Gastrocnemius medialis (tissue), 4 donors: ENCODE results near the gene SCN4A. TPM values are rescaled to one million over a fixed set of nuclear protein-coding genes. Genes with fewer than 3 reads are reported as not detected.
"Not testable (repeated sequence)": the region's sequence is repeated elsewhere in the genome, so short reads cannot be mapped to it uniquely, and the experiment has no call there.

ENCODE experiments used
- ATAC-seq, 2 donors: fragments of 150-250 bp; one replicate each; pipeline ENCODE4 v1.9.1; 2016
- DNase-seq, 2 donors: peaks; one replicate each; pipeline ENCODE4 v3.0.0-alpha.2; 2019
- H3K27ac ChIP-seq, 4 donors: fragments of 200-600 bp; sonication (generic); 1 replicate in 1 of 4; 2 replicates in 3 of 4; pipeline ENCODE4 v1.5.1; 2016 to 2018; ENCODE audit warnings: mild to moderate bottlenecking in 2 of 4, moderate library complexity in 1 of 4
- H3K27me3 ChIP-seq, 3 donors: fragments of 200-600 bp; sonication (generic) in 2 of 3; 1 replicate in 1 of 3; 2 replicates in 2 of 3; pipeline versions ENCODE4 v1.5.1 to v1.6.0; 2016 to 2019; ENCODE audit warnings: mild to moderate bottlenecking in 1 of 3, moderate library complexity in 1 of 3
- H3K36me3 ChIP-seq, 2 donors: fragments of 200-600 bp; sonication (generic) in 1 of 2; one replicate each; pipeline ENCODE4 v1.5.1; 2017 to 2018
- H3K4me1 ChIP-seq, 2 donors: fragments of 200-600 bp; sonication (generic) in 1 of 2; one replicate each; pipeline ENCODE4 v1.5.1; 2016 to 2017; ENCODE audit warnings: mild to moderate bottlenecking in 2 of 2
- H3K4me3 ChIP-seq, 4 donors: fragments of 200-600 bp; sonication (generic) in 3 of 4; 1 replicate in 1 of 4; 2 replicates in 3 of 4; pipeline ENCODE4 v1.5.1; 2016 to 2019; ENCODE audit warnings: mild to moderate bottlenecking in 2 of 4
- H3K9me3 ChIP-seq, 3 donors: fragments of 200-600 bp; sonication (generic) in 2 of 3; 1 replicate in 1 of 3; 2 replicates in 2 of 3; pipeline ENCODE4 v1.5.1; 2016 to 2019
- POLR2A ChIP-seq, 2 donors: fragments of 450-650 bp; IDR thresholded peaks; one replicate each; pipeline ENCODE4 v1.6.1; 2017; ENCODE audit warnings: antibody characterized with exemption in 2 of 2, mild to moderate bottlenecking in 2 of 2, moderate library complexity in 2 of 2
- in situ Hi-C, 4 donors: fragments of 200-750 bp; cut with MboI; loops; one replicate each; pipeline versions ENCODE4 v1.15.0 to v1.8.0; 2017; ENCODE audit warnings: low sequenced_read_pairs in 4 of 4
- intact Hi-C: fragments of 100-400 bp; cut with DNase I; formaldehyde crosslinking; loops from one replicate; pipeline ENCODE4 v1.15.1; 2023; ENCODE audit warnings: low total_unique reads
- total RNA-seq, 4 donors: library from RNA; depleted of rRNA; stranded (reverse); fragments of >200 nt; gene quantifications; one replicate each; pipeline versions ENCODE4 v1.1.0 to v1.2.3, GENCODE V29; 2016
- TF ChIP-seq, protein P1 (sequence below), 5 experiments: fragments of 450-650 bp in 3 of 5; fragments of 200-600 bp in 2 of 5; sonication (generic) in 2 of 5; IDR thresholded peaks in 4 of 5; conservative IDR thresholded peaks in 1 of 5; 1 replicate in 4 of 5; 2 replicates in 1 of 5; pipeline ENCODE4 v1.5.1; 2016 to 2019; ENCODE audit warnings: antibody characterized with exemption in 5 of 5, mild to moderate bottlenecking in 3 of 5, moderate library complexity in 3 of 5

Gene SCN4A
- total RNA-seq, 4 donors from 2014 or later = 45.3 to 107 (median 69.1) TPM

- in situ Hi-C loops = loop anchor here (10.0 to 25.0 kb wide), 7 partner anchors 105 to 518 kb away; partner anchors contain the start of genes ERN1 (in 2 of the 4), ICAM2 (in 1 of the 4) and MILR1 (in 1 of the 4)
- H3K27ac ChIP-seq = no peak overlapping the region
- peaks cover 3 to 4% of the 10 kb centered on the region in 2 donors for H3K4me1 ChIP-seq
- H3K27me3 ChIP-seq = no peaks in the 10 kb centered on the region
- no peaks in the 10 kb centered on the region for H3K36me3 ChIP-seq
- H3K9me3 ChIP-seq = no peaks in the 10 kb centered on the region
- ATAC-seq = peak; percentile 87 to 93
- intact Hi-C loops = loop anchor here (1.0 to 10.0 kb wide), 4 partner anchors 27 to 355 kb away; partner anchors contain the start of gene ERN1
- no peak overlapping the region for H3K4me3 ChIP-seq
- no peak for TF ChIP-seq POLR2A (IDR thresholded peaks at IDR 0.05)
- TF ChIP-seq, protein P1, sequence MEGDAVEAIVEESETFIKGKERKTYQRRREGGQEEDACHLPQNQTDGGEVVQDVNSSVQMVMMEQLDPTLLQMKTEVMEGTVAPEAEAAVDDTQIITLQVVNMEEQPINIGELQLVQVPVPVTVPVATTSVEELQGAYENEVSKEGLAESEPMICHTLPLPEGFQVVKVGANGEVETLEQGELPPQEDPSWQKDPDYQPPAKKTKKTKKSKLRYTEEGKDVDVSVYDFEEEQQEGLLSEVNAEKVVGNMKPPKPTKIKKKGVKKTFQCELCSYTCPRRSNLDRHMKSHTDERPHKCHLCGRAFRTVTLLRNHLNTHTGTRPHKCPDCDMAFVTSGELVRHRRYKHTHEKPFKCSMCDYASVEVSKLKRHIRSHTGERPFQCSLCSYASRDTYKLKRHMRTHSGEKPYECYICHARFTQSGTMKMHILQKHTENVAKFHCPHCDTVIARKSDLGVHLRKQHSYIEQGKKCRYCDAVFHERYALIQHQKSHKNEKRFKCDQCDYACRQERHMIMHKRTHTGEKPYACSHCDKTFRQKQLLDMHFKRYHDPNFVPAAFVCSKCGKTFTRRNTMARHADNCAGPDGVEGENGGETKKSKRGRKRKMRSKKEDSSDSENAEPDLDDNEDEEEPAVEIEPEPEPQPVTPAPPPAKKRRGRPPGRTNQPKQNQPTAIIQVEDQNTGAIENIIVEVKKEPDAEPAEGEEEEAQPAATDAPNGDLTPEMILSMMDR (IDR thresholded peaks at IDR 0.05 in 4 of 5, conservative IDR thresholded peaks at IDR 0.05 in 1 of 5) = peak; percentile 90 to 99 (median 97)
- peak in 1 of 2 donors; percentile 61 for DNase-seq
Measured at GRCh38 chr17:63919311-63919723, 53.4 kb downstream of the SCN4A start.

GRCh38 chr17:63918789-63919305 lies 53.9 kb downstream of the SCN4A start, which contains the start of gene GH1:
TSS of gene GH1 (minus strand) at chr17:63918839. CDS start at chr17:63918776, 63 bp downstream.
- H3K9me3 ChIP-seq, DNase-seq, ATAC-seq, H3K36me3 ChIP-seq, H3K27ac ChIP-seq, H3K27me3 ChIP-seq, H3K4me1 ChIP-seq, H3K4me3 ChIP-seq: not testable (repeated sequence)
- intact Hi-C loops = loop anchor here (1.0 to 10.0 kb wide), 4 partner anchors 28 to 356 kb away; partner anchors contain the start of gene ERN1
- in situ Hi-C loops = loop anchor here (10.0 to 25.0 kb wide), 7 partner anchors 106 to 518 kb away; partner anchors contain the start of genes ERN1 (in 2 of the 4), ICAM2 (in 1 of the 4) and MILR1 (in 1 of the 4)

DNA sequence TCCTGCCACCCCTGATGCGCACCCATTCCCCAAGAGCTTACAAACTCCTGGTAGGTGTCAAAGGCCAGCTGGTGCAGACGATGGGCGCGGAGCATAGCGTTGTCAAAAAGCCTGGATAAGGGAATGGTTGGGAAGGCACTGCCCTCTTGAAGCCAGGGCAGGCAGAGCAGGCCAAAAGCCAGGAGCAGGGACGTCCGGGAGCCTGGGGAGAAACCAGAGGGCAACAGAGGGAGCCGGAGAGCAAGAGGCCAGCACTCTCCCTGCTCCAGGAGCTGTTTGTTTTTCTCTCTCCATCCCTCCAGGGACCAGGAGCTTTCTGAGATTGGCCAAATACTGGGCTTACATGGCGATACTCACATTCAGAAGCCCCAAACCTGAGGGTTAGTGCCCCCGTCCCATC lies 54.4 kb downstream of the SCN4A start:
- Histone ChIP-seq H3K9me3 (no peaks in the 10 kb centered on the region), H3K4me1 (peaks cover 3 to 4% of the 10 kb centered on the region in 2 donors), H3K36me3 (no peaks in the 10 kb centered on the region), H3K27ac (no peak overlapping the region), H3K4me3 (no peak overlapping the region), H3K27me3 (no peaks in the 10 kb centered on the region)
- intact Hi-C loops (loop anchor here (2.0 to 10.0 kb wide), 3 partner anchors 28 to 356 kb away; partner anchors contain the start of gene ERN1), in situ Hi-C loops (loop anchor here (10.0 to 25.0 kb wide), 7 partner anchors 106 to 519 kb away; partner anchors contain the start of genes ERN1 (in 2 of the 4), ICAM2 (in 1 of the 4) and MILR1 (in 1 of the 4))
- DNase-seq (no peak), ATAC-seq (no peak)
- TF ChIP-seq, protein P1 (IDR thresholded peaks at IDR 0.05 in 4 of 5, conservative IDR thresholded peaks at IDR 0.05 in 1 of 5) = no peak
- TF ChIP-seq POLR2A (IDR thresholded peaks at IDR 0.05) = no peak

DNA sequence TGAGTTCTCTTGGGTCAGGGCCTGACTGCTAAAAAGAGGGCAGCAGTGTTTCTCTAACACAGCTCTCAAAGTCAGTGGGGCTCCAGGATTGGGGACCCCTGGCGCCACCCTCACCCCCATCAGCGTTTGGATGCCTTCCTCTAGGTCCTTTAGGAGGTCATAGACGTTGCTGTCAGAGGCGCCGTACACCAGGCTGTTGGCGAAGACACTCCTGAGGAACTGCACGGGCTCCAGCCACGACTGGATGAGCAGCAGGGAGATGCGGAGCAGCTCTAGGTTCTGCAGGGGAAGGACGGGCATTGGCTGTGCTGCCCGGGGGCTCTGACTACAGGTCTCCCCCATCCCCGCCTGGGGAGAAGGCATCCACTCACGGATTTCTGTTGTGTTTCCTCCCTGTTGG lies 55.1 kb downstream of the SCN4A start:
- Histone ChIP-seq H3K36me3 (no peaks in the 10 kb centered on the region), H3K27ac (no peak overlapping the region), H3K27me3 (no peaks in the 10 kb centered on the region), H3K4me1 (peaks cover 3 to 4% of the 10 kb centered on the region in 2 donors), H3K4me3 (no peak overlapping the region), H3K9me3 (no peaks in the 10 kb centered on the region)
- no peak for TF ChIP-seq POLR2A (IDR thresholded peaks at IDR 0.05)
- TF ChIP-seq, protein P1 (IDR thresholded peaks at IDR 0.05 in 4 of 5, conservative IDR thresholded peaks at IDR 0.05 in 1 of 5) = no peak
- in situ Hi-C loops (loop anchor here (10.0 to 25.0 kb wide), 7 partner anchors 107 to 520 kb away; partner anchors contain the start of genes ERN1 (in 2 of the 4), ICAM2 (in 1 of the 4) and MILR1 (in 1 of the 4)), intact Hi-C loops (loop anchor here (2.0 to 10.0 kb wide), 3 partner anchors 29 to 357 kb away; partner anchors contain the start of gene ERN1)
- ATAC-seq (no peak), DNase-seq (no peak)

DNA sequence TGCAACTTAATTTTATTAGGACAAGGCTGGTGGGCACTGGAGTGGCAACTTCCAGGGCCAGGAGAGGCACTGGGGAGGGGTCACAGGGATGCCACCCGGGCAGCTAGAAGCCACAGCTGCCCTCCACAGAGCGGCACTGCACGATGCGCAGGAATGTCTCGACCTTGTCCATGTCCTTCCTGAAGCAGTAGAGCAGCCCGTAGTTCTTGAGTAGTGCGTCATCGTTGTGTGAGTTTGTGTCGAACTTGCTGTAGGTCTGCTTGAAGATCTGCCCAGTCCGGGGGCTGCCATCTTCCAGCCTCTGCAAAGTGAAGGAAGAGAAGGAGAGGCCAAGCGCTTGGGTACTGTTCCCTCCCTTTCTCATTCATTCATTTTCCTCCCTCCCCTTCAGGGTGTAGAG lies 55.5 kb downstream of the SCN4A start:
- not testable (repeated sequence) for H3K4me3 ChIP-seq, H3K36me3 ChIP-seq, H3K9me3 ChIP-seq, ATAC-seq, H3K27ac ChIP-seq, H3K4me1 ChIP-seq, H3K27me3 ChIP-seq, DNase-seq
- intact Hi-C loops = loop anchor here (5.0 to 10.0 kb wide), 2 partner anchors 215 to 358 kb away; partner anchors contain the start of gene ERN1
- in situ Hi-C loops = loop anchor here (10.0 to 25.0 kb wide), 7 partner anchors 108 to 520 kb away; partner anchors contain the start of genes ERN1 (in 2 of the 4), ICAM2 (in 1 of the 4) and MILR1 (in 1 of the 4)
